ENCODE results near the gene SLC7A14.
A peak's percentile ranks its signal among the peaks of the same experiment; 100 is the strongest.

The SLC7A14 gene

DNA sequence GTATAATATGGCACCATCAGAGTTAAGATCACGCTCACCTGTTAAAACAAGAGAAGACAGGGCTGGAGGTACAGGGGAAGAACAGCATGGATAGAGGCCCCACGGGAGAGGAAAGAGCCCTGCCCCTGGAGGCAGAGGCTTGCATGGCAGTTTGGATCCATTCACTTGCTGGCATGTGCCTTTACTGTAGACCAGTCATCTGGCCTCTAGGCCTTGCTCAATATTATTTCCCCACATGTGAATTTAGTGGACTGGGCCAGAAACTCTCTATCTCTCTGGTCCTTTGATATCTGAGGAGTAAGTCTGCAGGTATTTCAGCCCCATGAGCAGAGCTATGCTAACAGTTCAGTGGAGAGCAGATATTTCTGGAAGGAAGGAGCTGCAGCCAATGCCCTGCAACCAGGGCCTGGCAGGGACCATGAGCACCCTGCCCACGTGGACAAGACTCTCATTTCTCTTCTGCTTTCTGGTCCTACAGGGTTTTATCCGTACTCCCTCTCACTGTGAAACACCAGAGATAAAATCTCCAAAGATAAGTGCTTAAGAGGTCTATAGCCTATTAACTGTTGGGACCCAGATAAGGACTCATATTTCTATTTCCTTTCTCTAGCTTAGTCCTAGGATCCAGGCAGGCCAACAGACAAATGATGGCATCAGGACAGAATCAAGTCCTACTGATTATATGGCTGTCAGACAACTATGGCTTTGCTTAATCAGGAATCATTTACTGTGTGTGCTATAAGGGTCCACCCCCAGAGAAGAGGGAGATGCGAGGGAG, 102.2 kb downstream of the SLC7A14 start:
- Histone ChIP-seq H3K36me3 (ENCODE audit: insufficient read depth, low read length) (no peaks in the 10 kb centered on the region), H3K4me2 (ENCODE audit: low read depth, low read length, poor library complexity, severe bottlenecking) (no peak overlapping the region), H4K20me1 (ENCODE audit: insufficient read depth, low read length, poor library complexity, severe bottlenecking) (no peaks in the 10 kb centered on the region), H3K4me1 (ENCODE audit: insufficient read depth, low read length, poor library complexity, severe bottlenecking) (no peaks in the 10 kb centered on the region), H3K9me2 (replicated peaks; ENCODE audit: low read depth, low read length) (no peaks in the 10 kb centered on the region), H3K4me3 (ENCODE audit: low read length, poor library complexity, severe bottlenecking) (no peak overlapping the region), H3K9me3 (ENCODE audit: insufficient read depth, low read depth, low read length) (no peaks in the 10 kb centered on the region), H2AFZ (ENCODE audit: low read length) (no peak overlapping the region), H3K27me3 (ENCODE audit: insufficient read depth, low read length, poor library complexity, severe bottlenecking) (no peaks in the 10 kb centered on the region), H3F3A (ENCODE audit: low read depth) (no peaks in the 10 kb centered on the region), H3K9ac (ENCODE audit: low read depth, low read length, poor library complexity, severe bottlenecking) (no peak overlapping the region), H3K79me2 (ENCODE audit: insufficient read depth, low read length) (no peaks in the 10 kb centered on the region)
- TF ChIP-seq EZH2phosphoT487 (IDR thresholded peaks at IDR 0.05; ENCODE audit: borderline replicate concordance) (no peak), CTCF (conservative IDR thresholded peaks at IDR 0.05; ENCODE audit: low read length) (peak; percentile 51)

DNA sequence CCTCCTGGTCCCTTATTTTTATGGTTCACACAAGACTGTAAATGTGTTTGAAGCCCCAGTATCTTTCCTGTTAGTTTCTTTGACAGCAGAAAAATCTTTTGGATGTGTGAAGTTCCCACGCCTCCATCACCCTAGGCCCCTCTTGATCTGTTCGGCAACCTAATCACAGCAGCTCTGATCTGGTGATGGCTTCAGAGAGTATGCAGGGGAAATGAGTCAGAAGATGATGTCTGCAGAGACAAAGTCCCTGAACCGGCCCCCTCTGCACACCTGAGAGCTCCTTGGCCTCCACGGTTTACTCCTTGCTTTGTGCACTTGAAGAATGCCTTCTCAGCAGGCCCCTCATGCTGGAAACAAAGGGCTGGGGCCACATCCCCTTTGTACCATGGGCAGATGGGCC, 103.7 kb downstream of the SLC7A14 start:
- Histone ChIP-seq H3K4me2 (ENCODE audit: low read depth, low read length, poor library complexity, severe bottlenecking) (no peak overlapping the region), H3K9me3 (ENCODE audit: insufficient read depth, low read depth, low read length) (no peaks in the 10 kb centered on the region), H3K79me2 (ENCODE audit: insufficient read depth, low read length) (no peaks in the 10 kb centered on the region), H3K36me3 (ENCODE audit: insufficient read depth, low read length) (no peaks in the 10 kb centered on the region), H3F3A (ENCODE audit: low read depth) (no peaks in the 10 kb centered on the region), H2AFZ (ENCODE audit: low read length) (no peak overlapping the region), H3K4me3 (ENCODE audit: low read length, poor library complexity, severe bottlenecking) (no peak overlapping the region), H3K9me2 (replicated peaks; ENCODE audit: low read depth, low read length) (no peaks in the 10 kb centered on the region), H3K27me3 (ENCODE audit: insufficient read depth, low read length, poor library complexity, severe bottlenecking) (no peaks in the 10 kb centered on the region), H4K20me1 (ENCODE audit: insufficient read depth, low read length, poor library complexity, severe bottlenecking) (no peaks in the 10 kb centered on the region), H3K9ac (ENCODE audit: low read depth, low read length, poor library complexity, severe bottlenecking) (no peak overlapping the region), H3K4me1 (ENCODE audit: insufficient read depth, low read length, poor library complexity, severe bottlenecking) (no peaks in the 10 kb centered on the region)
- TF ChIP-seq EZH2phosphoT487 (IDR thresholded peaks at IDR 0.05; ENCODE audit: borderline replicate concordance) (no peak), CTCF (conservative IDR thresholded peaks at IDR 0.05; ENCODE audit: low read length) (no peak)

DNA sequence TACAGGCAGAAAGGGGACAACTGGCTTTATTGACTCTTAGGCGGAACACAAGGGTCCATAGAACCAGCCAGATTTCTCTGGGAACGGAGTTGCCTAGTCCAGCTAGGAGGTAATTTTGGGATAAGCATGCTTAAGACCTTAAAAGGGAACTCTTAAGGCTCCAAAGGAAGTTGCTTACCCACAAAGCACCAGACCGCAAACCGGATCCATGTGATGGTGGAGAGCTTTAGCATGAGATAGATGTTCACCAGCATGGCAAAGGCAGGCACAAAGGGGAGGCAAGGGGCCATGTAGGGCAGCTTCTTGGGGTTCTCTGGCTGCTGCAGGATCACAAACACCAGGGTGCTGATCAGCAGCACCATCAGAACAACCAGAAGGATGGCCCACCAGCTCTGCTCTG, 105.8 kb downstream of the SLC7A14 start:
- no peak overlapping the region for H2AFZ ChIP-seq (ENCODE audit: low read length)
- no peak overlapping the region for H3K4me2 ChIP-seq (ENCODE audit: low read depth, low read length, poor library complexity, severe bottlenecking)
- no peaks in the 10 kb centered on the region for H3K9me3 ChIP-seq (ENCODE audit: insufficient read depth, low read depth, low read length)
- no peaks in the 10 kb centered on the region for H3K9me2 ChIP-seq (replicated peaks; ENCODE audit: low read depth, low read length)
- H3K36me3 ChIP-seq (ENCODE audit: insufficient read depth, low read length), result no peaks in the 10 kb centered on the region
- no peaks in the 10 kb centered on the region for H3K4me1 ChIP-seq (ENCODE audit: insufficient read depth, low read length, poor library complexity, severe bottlenecking)
- H3K79me2 ChIP-seq (ENCODE audit: insufficient read depth, low read length), result no peaks in the 10 kb centered on the region
- no peaks in the 10 kb centered on the region for H3F3A ChIP-seq (ENCODE audit: low read depth)
- H3K27me3 ChIP-seq (ENCODE audit: insufficient read depth, low read length, poor library complexity, severe bottlenecking), result no peaks in the 10 kb centered on the region
- TF ChIP-seq EZH2phosphoT487 (IDR thresholded peaks at IDR 0.05; ENCODE audit: borderline replicate concordance) (no peak), CTCF (conservative IDR thresholded peaks at IDR 0.05; ENCODE audit: low read length) (no peak)
- no peak overlapping the region for H3K9ac ChIP-seq (ENCODE audit: low read depth, low read length, poor library complexity, severe bottlenecking)
- no peak overlapping the region for H3K4me3 ChIP-seq (ENCODE audit: low read length, poor library complexity, severe bottlenecking)
- no peaks in the 10 kb centered on the region for H4K20me1 ChIP-seq (ENCODE audit: insufficient read depth, low read length, poor library complexity, severe bottlenecking)
